HG02981 (cell line): ENCODE data around the gene SF3B3.
"Not testable (repeated sequence)": the region's sequence is repeated elsewhere in the genome, so short reads cannot be mapped to it uniquely, and the experiment has no call there.

Source experiments
- ATAC-seq: cut with Tn5 transposase; IDR thresholded peaks from one replicate; pipeline ENCODE4 v1.9.1; 2021; ENCODE audit warnings: mild to moderate bottlenecking, moderate library complexity; ENCODE audit not compliant: unreplicated experiment

The SF3B3 gene

DNA sequence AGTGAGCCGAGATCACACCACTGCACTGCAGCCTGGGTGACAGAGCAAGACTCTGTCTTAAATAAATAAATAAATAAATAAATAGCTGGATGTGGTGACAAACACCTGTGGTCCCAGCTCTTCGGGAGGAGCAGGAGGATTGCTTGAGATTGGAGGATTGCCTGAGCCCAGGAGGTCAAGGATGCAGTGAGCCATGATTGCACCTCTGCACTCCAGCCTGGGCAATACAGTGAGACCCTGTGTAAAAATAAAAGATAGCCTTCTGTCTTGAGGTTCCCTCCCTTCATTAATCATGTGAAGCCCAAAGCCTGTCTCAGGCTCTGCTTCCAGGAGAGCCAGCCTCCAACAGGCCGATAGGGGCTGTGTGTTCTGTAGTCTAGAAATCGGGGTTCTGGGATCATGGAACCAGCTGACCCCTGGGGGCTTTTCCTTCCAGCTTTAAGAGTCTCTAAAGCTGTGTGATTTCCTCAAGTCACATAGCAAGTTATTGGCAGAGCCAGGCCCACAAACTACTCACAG is 88.2 kb downstream of the SF3B3 start:
- ATAC-seq, result no peak

DNA sequence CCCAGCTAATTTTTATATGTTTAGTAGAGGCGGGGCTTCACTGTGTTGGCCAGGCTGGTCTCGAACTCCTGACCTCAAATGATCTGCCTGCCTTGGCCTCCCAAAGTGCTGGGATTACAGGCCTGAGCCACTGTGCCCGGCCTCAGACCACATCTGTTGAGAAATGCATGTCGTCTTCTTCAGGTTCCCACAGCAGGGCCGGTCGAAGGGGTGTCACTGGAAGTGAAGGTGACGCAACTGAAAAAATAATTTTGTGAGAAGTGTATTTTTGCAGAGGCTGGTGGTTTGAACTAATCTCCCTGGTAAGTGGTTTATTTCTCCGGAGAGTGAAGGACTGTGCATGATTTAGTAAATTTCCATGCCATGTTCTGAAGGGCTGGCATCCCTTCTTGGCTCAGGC is 89.3 kb downstream of the SF3B3 start:
- no peak for ATAC-seq

DNA sequence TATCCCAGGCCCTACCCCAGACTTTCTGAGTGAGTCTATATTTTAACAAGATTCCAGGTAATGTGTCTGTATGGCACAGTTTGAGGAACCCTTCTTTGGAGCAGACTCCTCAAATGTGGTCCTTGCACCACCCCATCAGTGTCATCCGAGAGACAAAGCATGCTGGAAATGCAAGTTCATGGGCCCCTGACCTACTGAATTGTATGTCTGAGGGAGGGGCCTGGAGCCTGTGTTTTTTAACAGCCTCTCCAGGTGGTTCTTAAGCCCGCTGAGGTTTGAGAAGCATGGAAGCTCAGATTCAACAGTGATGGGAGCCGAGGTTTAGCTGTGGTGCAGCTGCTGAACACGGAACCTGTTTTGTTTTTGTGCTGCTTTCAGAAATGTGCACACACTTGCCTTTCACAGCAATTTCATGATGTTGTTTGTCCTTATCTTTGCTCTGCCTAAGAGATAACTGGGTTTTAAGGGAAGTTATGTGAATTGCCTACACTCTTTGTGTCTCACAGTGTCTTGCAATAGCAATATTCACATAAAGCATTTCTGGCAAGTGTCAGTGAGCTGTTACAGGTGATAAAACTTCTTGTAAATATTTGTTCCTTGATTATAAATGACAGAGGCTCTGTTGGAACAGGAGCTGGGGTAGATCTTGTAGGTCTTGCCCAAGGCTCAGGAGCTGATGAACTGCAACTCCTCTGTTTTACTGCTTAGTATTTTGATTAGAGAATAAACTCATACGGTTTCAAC is 90.8 kb downstream of the SF3B3 start:
- ATAC-seq, result no peak

DNA sequence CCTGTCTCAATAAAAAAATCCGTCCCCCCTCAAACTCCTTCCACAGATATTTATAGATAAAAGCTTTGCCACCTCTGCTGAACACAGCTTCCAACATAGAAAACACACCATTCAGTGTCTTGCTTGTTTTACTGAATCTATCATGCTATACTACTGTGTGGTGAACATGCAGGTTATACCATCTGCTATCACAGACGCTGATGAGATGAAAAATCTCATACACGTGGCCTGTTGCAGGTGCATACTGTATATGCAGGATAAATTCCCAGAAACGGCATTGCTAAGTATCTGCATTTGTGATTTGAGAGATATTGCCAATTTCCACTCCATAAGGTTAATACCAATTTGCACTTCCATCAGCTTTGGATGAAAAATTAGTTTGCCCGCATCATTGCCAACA is 92.3 kb downstream of the SF3B3 start:
- no peak for ATAC-seq

DNA sequence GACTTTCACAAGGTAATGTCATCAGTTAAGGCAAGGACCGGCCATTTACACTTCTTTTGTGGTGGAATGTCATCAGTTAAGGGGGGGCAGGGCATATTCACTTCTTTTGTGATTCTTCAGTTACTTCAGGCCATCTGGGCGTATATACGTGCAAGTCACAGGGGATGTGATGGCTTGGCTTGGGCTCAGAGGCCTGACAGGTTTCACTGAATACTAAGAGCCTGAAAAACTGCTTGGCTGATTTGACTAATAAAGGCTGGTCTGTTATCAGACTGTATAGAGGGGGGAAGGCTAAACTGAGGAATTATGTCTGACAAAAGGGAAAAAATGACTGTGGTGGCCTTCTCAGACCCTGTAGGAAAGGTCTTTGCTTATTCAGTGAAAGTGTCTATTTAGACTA is 98.2 kb downstream of the SF3B3 start:
- ATAC-seq, result not testable (repeated sequence)
